Measurements from ENCODE around the gene PRKN.

PRKN gene

GRCh38 chr6:162674452-162674851 lies 53.1 kb downstream of the PRKN start:
- H3K4me1 ChIP-seq (ENCODE audit: control insufficient read depth, insufficient read depth, low read depth, low read length) = peaks cover 1% of the 10 kb centered on the region
- H2BK5ac ChIP-seq (ENCODE audit: low read depth, low read length, poor library complexity, severe bottlenecking) = no peak overlapping the region
- H3K4ac ChIP-seq (ENCODE audit: low read depth in 1 of 2, low read length in 2 of 2) = no peak overlapping the region
- no peak overlapping the region for H3K4me3 ChIP-seq (ENCODE audit: insufficient read depth in 1 of 2, low read depth in 1 of 2, low read length in 2 of 2)
- no peak overlapping the region for H2AFZ ChIP-seq (ENCODE audit: low read depth, low read length)
- H3K27me3 ChIP-seq (ENCODE audit: control insufficient read depth in 1 of 2, insufficient read depth in 1 of 2, low read length in 2 of 2) = no peaks in the 10 kb centered on the region
- H4K8ac ChIP-seq (ENCODE audit: low read length) = no peak overlapping the region
- 71% methylated on average over 3 of the region's 3 CpGs for WGBS
- H3K4me2 ChIP-seq (ENCODE audit: low read length, poor library complexity, severe bottlenecking) = no peak overlapping the region
- no peak overlapping the region for H4K91ac ChIP-seq (ENCODE audit: low read length)
- no peak overlapping the region for H3K9ac ChIP-seq (ENCODE audit: low read length)
- no peak overlapping the region for H3K23ac ChIP-seq (ENCODE audit: low read length in 2 of 2)
- H3K9me3 ChIP-seq (ENCODE audit: control insufficient read depth, low read length) = no peaks in the 10 kb centered on the region
- H3K79me1 ChIP-seq (replicated peaks; ENCODE audit: low read length, poor library complexity, severe bottlenecking) = no peaks in the 10 kb centered on the region
- H2BK15ac ChIP-seq (ENCODE audit: low read depth, poor library complexity, severe bottlenecking) = no peak overlapping the region
- DNase-seq = no peak
- no peak overlapping the region for H3K18ac ChIP-seq (ENCODE audit: low read depth in 1 of 2, low read length in 2 of 2)
- no peaks in the 10 kb centered on the region for H3K36me3 ChIP-seq (ENCODE audit: control insufficient read depth in 1 of 2, insufficient read depth in 2 of 2, low read depth in 1 of 2, low read length in 2 of 2)
- H2BK12ac ChIP-seq (ENCODE audit: low read length in 2 of 2) = no peak overlapping the region
- H2BK120ac ChIP-seq (ENCODE audit: low read depth, low read length) = no peak overlapping the region
- no peak overlapping the region for H2AK5ac ChIP-seq (ENCODE audit: low read length, severe bottlenecking)
- no peak overlapping the region for H3K27ac ChIP-seq (ENCODE audit: low read length, poor library complexity, severe bottlenecking)
- H3K14ac ChIP-seq (ENCODE audit: low read length in 2 of 2) = no peak overlapping the region

DNA sequence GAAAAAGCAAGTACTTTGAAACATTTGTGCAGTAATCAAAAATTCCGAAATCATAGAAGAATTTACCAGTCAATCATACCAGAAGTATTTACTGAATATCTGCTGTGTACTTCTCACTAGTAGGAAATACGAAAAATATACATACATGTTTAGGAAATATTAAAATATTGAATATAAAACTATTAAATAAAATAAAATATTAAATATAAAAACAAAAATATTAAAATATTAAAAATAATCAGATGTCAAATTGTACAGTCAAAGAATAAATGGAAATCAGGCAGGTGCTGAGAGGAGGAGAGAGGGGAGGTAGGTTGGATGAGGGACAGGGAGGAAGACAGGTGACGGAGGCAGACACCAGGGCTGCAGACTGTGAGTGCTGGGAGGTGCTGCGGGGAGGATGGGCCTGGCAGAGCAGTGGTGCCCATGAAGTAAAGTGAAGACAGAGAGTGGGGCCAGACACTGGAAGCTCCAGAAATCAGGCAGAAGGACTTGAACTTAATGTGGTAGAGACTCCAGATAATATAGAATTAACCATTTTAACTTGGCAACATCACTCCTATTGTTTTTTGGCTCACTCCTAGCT lies 55.9 kb downstream of the PRKN start:
- H2BK12ac ChIP-seq (ENCODE audit: low read length in 2 of 2) = no peak overlapping the region
- no peak overlapping the region for H3K4me2 ChIP-seq (ENCODE audit: low read length, poor library complexity, severe bottlenecking)
- H3K9ac ChIP-seq (ENCODE audit: low read length) = no peak overlapping the region
- H3K79me1 ChIP-seq (replicated peaks; ENCODE audit: low read length, poor library complexity, severe bottlenecking) = no peaks in the 10 kb centered on the region
- H4K8ac ChIP-seq (ENCODE audit: low read length) = no peak overlapping the region
- no peak overlapping the region for H2AFZ ChIP-seq (ENCODE audit: low read depth, low read length)
- no peak overlapping the region for H3K18ac ChIP-seq (ENCODE audit: low read depth in 1 of 2, low read length in 2 of 2)
- no peak overlapping the region for H2BK5ac ChIP-seq (ENCODE audit: low read depth, low read length, poor library complexity, severe bottlenecking)
- H3K9me3 ChIP-seq (ENCODE audit: control insufficient read depth, low read length) = no peaks in the 10 kb centered on the region
- WGBS = 97% methylated on average over 2 of the region's 4 CpGs
- H2BK15ac ChIP-seq (ENCODE audit: low read depth, poor library complexity, severe bottlenecking) = no peak overlapping the region
- no peak overlapping the region for H3K27ac ChIP-seq (ENCODE audit: low read length, poor library complexity, severe bottlenecking)
- H3K4me1 ChIP-seq (ENCODE audit: control insufficient read depth, insufficient read depth, low read depth, low read length) = peaks cover 1% of the 10 kb centered on the region
- H3K36me3 ChIP-seq (ENCODE audit: control insufficient read depth in 1 of 2, insufficient read depth in 2 of 2, low read depth in 1 of 2, low read length in 2 of 2) = no peaks in the 10 kb centered on the region
- H2AK5ac ChIP-seq (ENCODE audit: low read length, severe bottlenecking) = no peak overlapping the region
- H3K14ac ChIP-seq (ENCODE audit: low read length in 2 of 2) = peak overlapping the region in 1 of 2 experiments; percentile 91
- H4K91ac ChIP-seq (ENCODE audit: low read length) = no peak overlapping the region
- DNase-seq = no peak
- no peak overlapping the region for H3K4ac ChIP-seq (ENCODE audit: low read depth in 1 of 2, low read length in 2 of 2)
- no peak overlapping the region for H3K4me3 ChIP-seq (ENCODE audit: insufficient read depth in 1 of 2, low read depth in 1 of 2, low read length in 2 of 2)
- H2BK120ac ChIP-seq (ENCODE audit: low read depth, low read length) = no peak overlapping the region
- H3K23ac ChIP-seq (ENCODE audit: low read length in 2 of 2) = no peak overlapping the region
- H3K27me3 ChIP-seq (ENCODE audit: control insufficient read depth in 1 of 2, insufficient read depth in 1 of 2, low read length in 2 of 2) = no peaks in the 10 kb centered on the region

DNA sequence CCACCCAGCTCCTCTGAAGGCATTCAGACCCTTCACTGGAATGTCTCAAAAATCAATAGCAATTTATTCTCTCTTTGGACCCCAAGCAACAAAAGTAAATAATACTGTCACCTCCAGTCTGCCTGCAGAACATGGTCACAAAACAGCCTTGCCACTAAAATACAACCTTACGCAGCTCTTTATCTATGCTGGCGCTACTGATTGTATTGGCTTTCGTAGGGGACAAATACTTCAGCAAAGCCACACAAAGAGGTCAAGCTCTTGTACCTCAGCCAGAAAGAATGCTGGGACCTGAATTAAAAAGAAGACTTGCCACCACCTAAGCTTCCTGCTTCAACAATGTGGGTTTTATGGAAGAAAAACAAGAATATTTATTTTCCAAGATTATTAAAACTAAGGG lies 57.2 kb downstream of the PRKN start:
- DNase-seq = no peak
- H4K8ac ChIP-seq (ENCODE audit: low read length) = no peak overlapping the region
- no peak overlapping the region for H4K91ac ChIP-seq (ENCODE audit: low read length)
- H3K27ac ChIP-seq (ENCODE audit: low read length, poor library complexity, severe bottlenecking) = no peak overlapping the region
- no peaks in the 10 kb centered on the region for H3K27me3 ChIP-seq (ENCODE audit: control insufficient read depth in 1 of 2, insufficient read depth in 1 of 2, low read length in 2 of 2)
- H2BK120ac ChIP-seq (ENCODE audit: low read depth, low read length) = no peak overlapping the region
- H3K9ac ChIP-seq (ENCODE audit: low read length) = no peak overlapping the region
- no peak overlapping the region for H3K14ac ChIP-seq (ENCODE audit: low read length in 2 of 2)
- no peaks in the 10 kb centered on the region for H3K36me3 ChIP-seq (ENCODE audit: control insufficient read depth in 1 of 2, insufficient read depth in 2 of 2, low read depth in 1 of 2, low read length in 2 of 2)
- WGBS = 93% methylated on average over 3 of the region's 3 CpGs
- no peak overlapping the region for H2AFZ ChIP-seq (ENCODE audit: low read depth, low read length)
- H3K4me1 ChIP-seq (ENCODE audit: control insufficient read depth, insufficient read depth, low read depth, low read length) = peaks cover 1% of the 10 kb centered on the region
- no peak overlapping the region for H3K18ac ChIP-seq (ENCODE audit: low read depth in 1 of 2, low read length in 2 of 2)
- H2BK15ac ChIP-seq (ENCODE audit: low read depth, poor library complexity, severe bottlenecking) = no peak overlapping the region
- H3K79me1 ChIP-seq (replicated peaks; ENCODE audit: low read length, poor library complexity, severe bottlenecking) = no peaks in the 10 kb centered on the region
- H3K4ac ChIP-seq (ENCODE audit: low read depth in 1 of 2, low read length in 2 of 2) = no peak overlapping the region
- H3K4me2 ChIP-seq (ENCODE audit: low read length, poor library complexity, severe bottlenecking) = no peak overlapping the region
- no peak overlapping the region for H2BK5ac ChIP-seq (ENCODE audit: low read depth, low read length, poor library complexity, severe bottlenecking)
- no peaks in the 10 kb centered on the region for H3K9me3 ChIP-seq (ENCODE audit: control insufficient read depth, low read length)
- no peak overlapping the region for H2BK12ac ChIP-seq (ENCODE audit: low read length in 2 of 2)
- H3K23ac ChIP-seq (ENCODE audit: low read length in 2 of 2) = no peak overlapping the region
- no peak overlapping the region for H3K4me3 ChIP-seq (ENCODE audit: insufficient read depth in 1 of 2, low read depth in 1 of 2, low read length in 2 of 2)
- H2AK5ac ChIP-seq (ENCODE audit: low read length, severe bottlenecking) = no peak overlapping the region

GRCh38 chr6:162666246-162666645 lies 61.3 kb downstream of the PRKN start:
- Histone ChIP-seq H3K36me3 (ENCODE audit: control insufficient read depth in 1 of 2, insufficient read depth in 2 of 2, low read depth in 1 of 2, low read length in 2 of 2) (no peaks in the 10 kb centered on the region), H3K4ac (ENCODE audit: low read depth in 1 of 2, low read length in 2 of 2) (no peak overlapping the region), H3K14ac (ENCODE audit: low read length in 2 of 2) (no peak overlapping the region), H2BK15ac (ENCODE audit: low read depth, poor library complexity, severe bottlenecking) (no peak overlapping the region), H3K4me3 (ENCODE audit: insufficient read depth in 1 of 2, low read depth in 1 of 2, low read length in 2 of 2) (no peak overlapping the region), H4K8ac (ENCODE audit: low read length) (no peak overlapping the region), H3K18ac (ENCODE audit: low read depth in 1 of 2, low read length in 2 of 2) (no peak overlapping the region), H3K23ac (ENCODE audit: low read length in 2 of 2) (no peak overlapping the region), H3K4me1 (ENCODE audit: control insufficient read depth, insufficient read depth, low read depth, low read length) (no peaks in the 10 kb centered on the region), H4K91ac (ENCODE audit: low read length) (no peak overlapping the region), H3K9ac (ENCODE audit: low read length) (no peak overlapping the region), H2AK5ac (ENCODE audit: low read length, severe bottlenecking) (no peak overlapping the region), H2BK120ac (ENCODE audit: low read depth, low read length) (no peak overlapping the region), H2BK5ac (ENCODE audit: low read depth, low read length, poor library complexity, severe bottlenecking) (no peak overlapping the region), H3K79me1 (replicated peaks; ENCODE audit: low read length, poor library complexity, severe bottlenecking) (no peaks in the 10 kb centered on the region), H2AFZ (ENCODE audit: low read depth, low read length) (no peak overlapping the region), H3K27me3 (ENCODE audit: control insufficient read depth in 1 of 2, insufficient read depth in 1 of 2, low read length in 2 of 2) (no peaks in the 10 kb centered on the region), H2BK12ac (ENCODE audit: low read length in 2 of 2) (no peak overlapping the region), H3K9me3 (ENCODE audit: control insufficient read depth, low read length) (no peaks in the 10 kb centered on the region), H3K4me2 (ENCODE audit: low read length, poor library complexity, severe bottlenecking) (no peak overlapping the region), H3K27ac (ENCODE audit: low read length, poor library complexity, severe bottlenecking) (no peak overlapping the region)
- DNase-seq = no peak
- WGBS = 100% methylated on average over 2 of the region's 2 CpGs
